Measurements from ENCODE around the gene USH2A. TPM values are rescaled to one million over a fixed set of nuclear protein-coding genes. Genes with fewer than 3 reads are reported as not detected.

USH2A gene
- total and polyA plus RNA-seq, 12 donors = 0.03 to 1.9 (median 0.16) TPM; not detected in 3

DNA sequence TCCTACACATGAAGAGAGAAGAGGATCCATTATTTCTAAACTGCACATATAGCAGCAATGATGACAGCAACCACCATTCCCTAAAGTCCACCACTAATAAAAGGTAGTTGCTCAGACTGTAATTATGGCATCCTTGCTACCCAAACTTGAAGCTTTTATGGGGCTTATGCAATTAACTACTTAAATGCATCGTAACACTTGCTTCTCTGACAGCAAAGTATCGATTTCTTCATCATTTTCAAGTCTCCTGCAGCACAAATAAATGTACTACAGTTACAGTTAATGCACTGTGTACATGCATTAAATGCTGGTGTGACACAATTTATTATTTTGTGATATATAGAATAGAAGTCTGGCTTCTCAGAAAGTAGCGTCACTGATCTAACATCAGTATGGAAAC, 241.7 kb downstream of the USH2A start:
- WGBS, 4 donors = 76 to 83% (median 79%) methylated on average over 3 of the region's 3 CpGs
- H3K4me1 ChIP-seq (replicated peaks in 1 of 2) = no peaks in the 10 kb centered on the region
- no peaks in the 10 kb centered on the region for H3K9me3 ChIP-seq (replicated peaks in 1 of 3)
- no peak for DNase-seq
- TF ChIP-seq POLR2A (IDR thresholded peaks at IDR 0.05) = no peak
- TF ChIP-seq, protein P1, sequence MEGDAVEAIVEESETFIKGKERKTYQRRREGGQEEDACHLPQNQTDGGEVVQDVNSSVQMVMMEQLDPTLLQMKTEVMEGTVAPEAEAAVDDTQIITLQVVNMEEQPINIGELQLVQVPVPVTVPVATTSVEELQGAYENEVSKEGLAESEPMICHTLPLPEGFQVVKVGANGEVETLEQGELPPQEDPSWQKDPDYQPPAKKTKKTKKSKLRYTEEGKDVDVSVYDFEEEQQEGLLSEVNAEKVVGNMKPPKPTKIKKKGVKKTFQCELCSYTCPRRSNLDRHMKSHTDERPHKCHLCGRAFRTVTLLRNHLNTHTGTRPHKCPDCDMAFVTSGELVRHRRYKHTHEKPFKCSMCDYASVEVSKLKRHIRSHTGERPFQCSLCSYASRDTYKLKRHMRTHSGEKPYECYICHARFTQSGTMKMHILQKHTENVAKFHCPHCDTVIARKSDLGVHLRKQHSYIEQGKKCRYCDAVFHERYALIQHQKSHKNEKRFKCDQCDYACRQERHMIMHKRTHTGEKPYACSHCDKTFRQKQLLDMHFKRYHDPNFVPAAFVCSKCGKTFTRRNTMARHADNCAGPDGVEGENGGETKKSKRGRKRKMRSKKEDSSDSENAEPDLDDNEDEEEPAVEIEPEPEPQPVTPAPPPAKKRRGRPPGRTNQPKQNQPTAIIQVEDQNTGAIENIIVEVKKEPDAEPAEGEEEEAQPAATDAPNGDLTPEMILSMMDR (IDR thresholded peaks at IDR 0.05) = no peak
- no peak overlapping the region for H3K27ac ChIP-seq
- intact Hi-C loops (cut with DNase I) = no loop called here
- no peak overlapping the region for H3K4me3 ChIP-seq
- H3K27me3 ChIP-seq = no peaks in the 10 kb centered on the region
- no peaks in the 10 kb centered on the region for H3K36me3 ChIP-seq (replicated peaks in 1 of 2)

GRCh38 chr1:216178281-216178680, 245.0 kb downstream of the USH2A start:
- no peak for DNase-seq
- intact Hi-C loops (cut with DNase I) = no loop called here
- Histone ChIP-seq H3K36me3 (replicated peaks in 1 of 2) (no peaks in the 10 kb centered on the region), H3K9me3 (replicated peaks in 1 of 3) (no peaks in the 10 kb centered on the region), H3K4me3 (no peak overlapping the region), H3K27ac (no peak overlapping the region), H3K4me1 (replicated peaks in 1 of 2) (no peaks in the 10 kb centered on the region), H3K27me3 (no peaks in the 10 kb centered on the region)
- TF ChIP-seq POLR2A (IDR thresholded peaks at IDR 0.05) = no peak

GRCh38 chr1:216176970-216177369, 246.3 kb downstream of the USH2A start:
- H3K9me3 ChIP-seq (replicated peaks in 1 of 3) = no peaks in the 10 kb centered on the region
- H3K27me3 ChIP-seq = no peaks in the 10 kb centered on the region
- WGBS, 4 donors = 31 to 81% (median 63%) methylated on average over 1 of the region's 1 CpG
- no peak overlapping the region for H3K27ac ChIP-seq
- no peaks in the 10 kb centered on the region for H3K36me3 ChIP-seq (replicated peaks in 1 of 2)
- H3K4me1 ChIP-seq (replicated peaks in 1 of 2) = no peaks in the 10 kb centered on the region
- no peak overlapping the region for H3K4me3 ChIP-seq
- no peak for TF ChIP-seq POLR2A (IDR thresholded peaks at IDR 0.05)
- TF ChIP-seq, protein P1 (IDR thresholded peaks at IDR 0.05) = no peak
- DNase-seq = no peak
- intact Hi-C loops (cut with DNase I) = no loop called here

GRCh38 chr1:216175714-216176113, 247.5 kb downstream of the USH2A start:
- no peak overlapping the region for H3K27ac ChIP-seq
- no peaks in the 10 kb centered on the region for H3K27me3 ChIP-seq
- WGBS, 4 donors = 45 to 52% (median 47%) methylated on average over 6 of the region's 6 CpGs
- TF ChIP-seq, protein P1 (IDR thresholded peaks at IDR 0.05) = no peak
- no peak for TF ChIP-seq POLR2A (IDR thresholded peaks at IDR 0.05)
- H3K9me3 ChIP-seq (replicated peaks in 1 of 3) = no peaks in the 10 kb centered on the region
- intact Hi-C loops (cut with DNase I) = no loop called here
- H3K4me1 ChIP-seq (replicated peaks in 1 of 2) = no peaks in the 10 kb centered on the region
- no peak overlapping the region for H3K4me3 ChIP-seq
- no peak for DNase-seq
- H3K36me3 ChIP-seq (replicated peaks in 1 of 2) = no peaks in the 10 kb centered on the region

DNA sequence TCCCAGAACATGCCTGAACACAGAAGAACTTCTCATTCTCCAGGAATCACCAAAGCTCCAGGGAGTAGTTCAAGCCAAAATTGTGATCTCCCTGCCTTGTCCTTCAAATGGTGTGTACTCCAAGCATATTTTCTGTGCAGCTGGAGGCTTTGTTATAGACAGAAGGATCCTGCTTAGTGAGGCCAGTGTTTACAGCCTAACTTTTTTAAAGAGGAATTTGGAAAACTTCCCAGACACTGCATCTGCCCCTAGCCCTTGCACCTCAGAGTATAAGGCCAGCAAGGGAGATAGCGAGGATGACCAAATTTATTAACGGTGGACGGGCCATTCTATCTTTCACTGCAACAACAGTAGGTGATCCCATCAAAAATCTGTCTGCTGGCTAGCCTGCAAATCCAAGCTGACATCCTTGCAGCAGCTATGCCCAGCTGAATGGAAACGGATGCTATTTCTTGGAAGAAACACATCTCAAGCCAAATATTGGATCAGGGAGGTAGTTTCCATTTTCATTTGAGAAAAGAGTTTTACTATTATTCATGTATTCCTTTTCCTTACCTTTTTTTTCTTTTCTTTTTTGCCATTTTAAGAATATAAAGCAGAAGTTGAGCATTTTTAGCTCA, 249.8 kb downstream of the USH2A start:
- Histone ChIP-seq H3K4me3 (no peak overlapping the region), H3K9me3 (replicated peaks in 1 of 3) (no peaks in the 10 kb centered on the region), H3K27me3 (no peaks in the 10 kb centered on the region), H3K36me3 (replicated peaks in 1 of 2) (no peaks in the 10 kb centered on the region), H3K27ac (no peak overlapping the region), H3K4me1 (replicated peaks in 1 of 2) (no peaks in the 10 kb centered on the region)
- TF ChIP-seq, protein P1 (IDR thresholded peaks at IDR 0.05) = no peak
- no peak for TF ChIP-seq POLR2A (IDR thresholded peaks at IDR 0.05)
- 43 to 61% (median 52%) methylated on average over 4 of the region's 4 CpGs for WGBS, 4 donors
- intact Hi-C loops (cut with DNase I) = no loop called here
- DNase-seq = no peak

Measured in adrenal gland (tissue), 12 donors.